Activated naive CD4-positive, alpha-beta T cell treated with anti-CD3 and anti-CD28 coated beads, Interleukin-2, amount 50 U/mL, for 72 hours (primary cell): ENCODE results near the gene MAS1L. TPM values are rescaled to one million over a fixed set of nuclear protein-coding genes. Genes with fewer than 3 reads are reported as not detected.

Source experiments
- ATAC-seq, 2 donors: fragments of 150-1000 bp; cut with Tn5 transposase; 2 replicates each; pipeline ENCODE4 v1.10.0; 2021; ENCODE audit warnings: mild to moderate bottlenecking in 2 of 2, moderate library complexity in 2 of 2
- DNase-seq, 2 donors: peaks; one replicate each; pipeline ENCODE4 v3.0.0; 2021 to 2022; ENCODE audit warnings: low spot score in 2 of 2
- H3K27ac Mint-ChIP-seq, 2 donors: one replicate each; pipeline ENCODE4 v1.8.0; 2022; ENCODE audit warnings: mild to moderate bottlenecking in 2 of 2, mixed read lengths in 2 of 2
- H3K36me3 Mint-ChIP-seq, 2 donors: one replicate each; pipeline ENCODE4 v1.8.0; 2022; ENCODE audit warnings: mixed read lengths in 2 of 2
- H3K9me3 Mint-ChIP-seq, 2 donors: one replicate each; pipeline ENCODE4 v1.8.0; 2022; ENCODE audit warnings: mixed read lengths in 2 of 2
- total RNA-seq, 2 donors: library from RNA; stranded (reverse); gene quantifications; one replicate each; pipeline ENCODE4 v1.2.3, GENCODE V29; 2022

The MAS1L gene, protein sequence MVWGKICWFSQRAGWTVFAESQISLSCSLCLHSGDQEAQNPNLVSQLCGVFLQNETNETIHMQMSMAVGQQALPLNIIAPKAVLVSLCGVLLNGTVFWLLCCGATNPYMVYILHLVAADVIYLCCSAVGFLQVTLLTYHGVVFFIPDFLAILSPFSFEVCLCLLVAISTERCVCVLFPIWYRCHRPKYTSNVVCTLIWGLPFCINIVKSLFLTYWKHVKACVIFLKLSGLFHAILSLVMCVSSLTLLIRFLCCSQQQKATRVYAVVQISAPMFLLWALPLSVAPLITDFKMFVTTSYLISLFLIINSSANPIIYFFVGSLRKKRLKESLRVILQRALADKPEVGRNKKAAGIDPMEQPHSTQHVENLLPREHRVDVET
- not detected for total RNA-seq

DNA sequence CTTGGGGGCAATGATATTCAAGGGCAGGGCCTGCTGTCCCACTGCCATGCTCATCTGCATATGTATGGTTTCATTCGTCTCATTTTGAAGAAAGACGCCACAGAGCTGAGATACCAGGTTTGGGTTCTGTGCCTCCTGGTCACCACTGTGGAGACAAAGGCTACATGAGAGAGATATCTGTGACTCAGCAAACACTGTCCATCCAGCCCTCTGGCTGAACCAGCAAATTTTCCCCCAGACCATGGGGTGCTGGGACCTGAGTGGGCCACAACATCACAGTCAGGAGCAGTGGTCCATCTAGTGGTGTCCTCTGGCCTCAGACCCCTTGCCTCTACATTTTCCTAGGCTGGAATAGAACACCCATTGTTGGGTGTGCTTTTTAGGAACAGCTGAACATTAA is at the start of gene MAS1L:
Gene MAS1L (minus strand): TSS at position 297 of the 400 bp plus-strand sequence. CDS start 54 bp downstream, at position 243.
- Mint-ChIP-seq H3K36me3 (no peaks in the 10 kb centered on the region), H3K9me3 (peaks cover 0 to 3% of the 10 kb centered on the region in 2 donors), H3K27ac (no peak within 1 kb of the TSS)
- DNase-seq (no peak), ATAC-seq (peak in 1 of 2 donors; percentile 19)

DNA sequence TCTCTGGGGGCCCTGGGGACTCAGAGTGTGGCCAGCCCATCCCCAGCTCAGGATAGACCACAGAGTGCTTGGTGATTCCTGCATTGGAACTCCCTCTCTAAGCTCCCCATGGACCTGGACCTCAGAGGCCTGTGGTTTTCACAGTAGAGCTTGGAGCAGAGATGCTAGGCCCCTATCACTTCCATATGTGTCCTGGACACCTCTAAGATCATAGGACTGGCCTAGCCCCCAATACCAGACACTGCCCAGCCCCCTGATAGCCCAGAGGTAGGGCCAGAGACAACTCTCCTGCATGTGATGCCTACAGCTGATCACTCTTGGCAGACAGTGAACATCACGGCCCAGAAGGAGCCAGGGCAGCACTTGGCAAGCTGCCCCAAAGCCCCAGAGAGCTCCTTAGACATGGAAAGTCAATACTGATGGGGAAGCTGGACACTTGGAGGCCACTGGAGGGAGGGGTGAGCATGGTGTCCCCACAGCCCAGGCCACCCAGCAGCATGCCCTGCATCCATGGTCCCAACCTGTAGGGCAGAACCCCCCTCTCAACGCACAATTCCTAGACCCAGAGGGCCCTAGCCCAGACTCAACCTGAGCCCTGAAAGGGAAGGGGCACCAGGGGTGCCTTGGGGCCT is 44.7 kb upstream of the MAS1L start:
- H3K9me3 Mint-ChIP-seq, result no peaks in the 10 kb centered on the region
- no peak overlapping the region for H3K27ac Mint-ChIP-seq
- no peak for ATAC-seq
- no peak for DNase-seq
- no peaks in the 10 kb centered on the region for H3K36me3 Mint-ChIP-seq

DNA sequence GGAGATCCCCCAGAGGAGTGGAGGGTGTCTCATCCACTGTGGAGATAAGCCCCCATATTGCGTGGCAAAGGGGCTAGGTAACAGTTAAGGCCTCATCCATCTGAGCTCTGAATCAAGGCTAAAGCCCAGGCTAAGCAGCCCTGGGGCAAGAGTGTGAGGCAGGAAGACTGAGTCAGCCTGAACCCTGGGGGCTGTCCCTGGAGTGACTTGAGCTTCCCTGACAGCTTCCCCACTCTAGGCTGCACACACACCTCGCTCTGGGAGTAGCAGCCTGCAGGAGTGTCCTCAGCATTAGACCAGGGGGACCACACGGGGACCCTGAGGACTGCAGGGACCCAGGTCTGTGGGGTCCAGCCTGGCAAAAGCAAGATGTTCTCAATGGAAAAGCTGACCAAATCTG is 43.9 kb upstream of the MAS1L start:
- no peaks in the 10 kb centered on the region for H3K36me3 Mint-ChIP-seq
- peak; percentile 92 to 98 for ATAC-seq
- H3K9me3 Mint-ChIP-seq, result no peaks in the 10 kb centered on the region
- no peak overlapping the region for H3K27ac Mint-ChIP-seq
- DNase-seq, result peak in 1 of 2 donors; percentile 25

- DNase-seq, result no peak
- Mint-ChIP-seq H3K36me3 (no peaks in the 10 kb centered on the region), H3K27ac (no peak overlapping the region), H3K9me3 (no peaks in the 10 kb centered on the region)
- ATAC-seq, result no peak
These were observed 43.0 kb upstream of the MAS1L start for GRCh38 chr6:29530671-29531310.

- no peaks in the 10 kb centered on the region for H3K9me3 Mint-ChIP-seq
- no peak for ATAC-seq
These were observed 42.2 kb upstream of the MAS1L start for GRCh38 chr6:29529956-29530355.

GRCh38 chr6:29528988-29529560 is 41.3 kb upstream of the MAS1L start:
- ATAC-seq (no peak), DNase-seq (no peak)
- Mint-ChIP-seq H3K36me3 (no peaks in the 10 kb centered on the region), H3K9me3 (no peaks in the 10 kb centered on the region), H3K27ac (peak overlapping the region in 1 of 2 donors; percentile 89)

More at GRCh38 chr6:29529956-29530355, 42.2 kb upstream of the MAS1L start:
- no peaks in the 10 kb centered on the region for H3K36me3 Mint-ChIP-seq
- no peak overlapping the region for H3K27ac Mint-ChIP-seq
- no peak for DNase-seq

DNA sequence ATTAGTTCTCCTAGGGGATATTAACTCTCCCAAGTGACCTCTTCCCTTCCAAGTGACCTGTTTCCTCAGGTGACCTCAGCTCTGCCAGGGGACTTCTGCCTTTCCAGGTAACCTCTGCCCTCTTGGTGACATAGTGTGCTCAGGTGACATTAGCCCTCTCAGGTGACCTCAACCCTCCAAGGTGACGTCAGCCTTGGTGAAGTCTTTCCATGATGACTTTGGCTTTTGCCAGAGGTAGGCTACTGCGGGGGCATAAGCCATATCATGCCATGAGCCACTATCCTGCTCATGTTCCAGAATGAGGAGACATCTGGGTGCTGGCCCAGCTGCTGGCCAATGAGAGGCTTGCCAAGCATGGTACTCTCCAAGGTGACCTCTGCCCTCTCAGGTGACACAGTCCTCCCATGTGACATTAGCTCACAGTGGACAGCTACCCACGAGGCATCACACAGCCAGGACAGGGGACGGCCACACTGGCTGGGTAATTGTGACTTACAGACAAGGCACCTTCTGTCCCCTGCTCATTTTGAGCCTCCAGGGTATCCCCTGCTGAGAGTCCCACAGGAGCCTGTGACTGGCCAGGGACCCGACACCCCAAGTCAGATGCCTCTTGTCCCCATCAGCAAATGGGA is 40.7 kb upstream of the MAS1L start:
- peak overlapping the region in 1 of 2 donors; percentile 41 for H3K27ac Mint-ChIP-seq
- H3K36me3 Mint-ChIP-seq, result no peaks in the 10 kb centered on the region
- no peak for ATAC-seq
- DNase-seq, result no peak
- H3K9me3 Mint-ChIP-seq, result no peaks in the 10 kb centered on the region

DNA sequence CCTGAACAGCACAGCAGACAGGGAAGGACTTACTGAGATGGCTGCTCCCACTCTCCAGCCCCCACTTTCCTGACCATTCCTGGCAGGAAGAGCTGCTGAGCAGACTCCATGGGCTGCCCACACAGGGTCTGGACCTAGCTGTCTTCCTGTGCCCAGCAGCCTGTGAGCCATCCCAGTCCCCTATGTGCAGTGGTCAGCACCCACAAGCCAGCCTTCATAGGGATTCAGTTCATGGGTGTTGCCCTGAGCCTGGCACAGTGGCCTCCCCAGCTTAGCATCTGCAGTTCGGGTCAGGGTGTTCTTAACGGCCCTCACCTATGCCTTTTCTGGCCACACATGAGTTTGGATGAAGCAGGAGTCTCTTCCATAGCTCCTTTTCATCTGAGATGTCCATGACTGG is 39.8 kb upstream of the MAS1L start:
- Mint-ChIP-seq H3K27ac (no peak overlapping the region), H3K36me3 (no peaks in the 10 kb centered on the region), H3K9me3 (no peaks in the 10 kb centered on the region)
- no peak for DNase-seq
- ATAC-seq, result no peak

DNA sequence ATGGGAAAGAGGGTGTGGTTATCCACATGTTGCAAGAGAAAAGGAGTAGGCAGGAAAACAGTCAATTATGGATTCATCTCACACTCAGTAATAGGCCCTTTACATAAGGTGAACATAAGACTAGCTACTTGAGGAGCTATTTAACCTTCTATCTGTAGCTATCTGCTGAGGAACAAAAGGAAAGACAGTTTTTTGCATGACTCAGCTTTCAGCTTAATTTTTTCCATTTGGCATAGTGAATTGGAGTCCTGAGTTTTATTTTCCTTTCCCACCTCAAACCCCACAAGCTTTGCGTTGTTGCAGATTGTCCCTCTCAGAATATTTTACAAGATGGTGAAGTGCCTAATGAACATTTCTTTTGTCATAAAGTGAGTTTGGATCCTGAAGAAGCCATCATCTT is 39.4 kb upstream of the MAS1L start:
- Mint-ChIP-seq H3K27ac (no peak overlapping the region), H3K9me3 (no peaks in the 10 kb centered on the region), H3K36me3 (no peaks in the 10 kb centered on the region)
- DNase-seq, result no peak
- ATAC-seq, result no peak

DNA sequence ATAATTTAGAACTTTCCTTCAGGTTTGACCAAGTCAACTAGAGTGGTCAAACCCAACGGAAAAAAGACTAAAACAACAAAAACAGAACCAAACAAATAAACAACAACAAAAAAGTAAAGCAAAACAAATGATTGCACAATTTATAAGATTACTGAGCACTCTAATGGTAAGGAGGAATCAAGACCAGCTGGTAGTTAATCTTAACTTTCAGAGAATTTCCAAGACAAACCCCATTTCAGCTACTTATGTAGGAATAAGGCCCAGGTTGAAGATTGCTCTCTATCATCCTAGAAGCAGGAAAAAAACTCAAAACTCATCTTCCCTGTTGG is 37.5 kb upstream of the MAS1L start:
- ATAC-seq (no peak), DNase-seq (no peak)
- no peaks in the 10 kb centered on the region for H3K36me3 Mint-ChIP-seq
- no peak overlapping the region for H3K27ac Mint-ChIP-seq
- peaks cover 0 to 3% of the 10 kb centered on the region in 2 donors for H3K9me3 Mint-ChIP-seq

GRCh38 chr6:29524444-29525310 is 36.9 kb upstream of the MAS1L start:
- Mint-ChIP-seq H3K36me3 (no peaks in the 10 kb centered on the region), H3K9me3 (peaks cover 0 to 3% of the 10 kb centered on the region in 2 donors), H3K27ac (no peak overlapping the region)
- ATAC-seq (no peak), DNase-seq (no peak)

GRCh38 chr6:29524044-29524443 is 36.3 kb upstream of the MAS1L start:
- peaks cover 0 to 3% of the 10 kb centered on the region in 2 donors for H3K9me3 Mint-ChIP-seq
- no peaks in the 10 kb centered on the region for H3K36me3 Mint-ChIP-seq
- ATAC-seq, result no peak
- no peak overlapping the region for H3K27ac Mint-ChIP-seq
- DNase-seq, result no peak

- DNase-seq, result no peak
- no peak for ATAC-seq
- peaks cover 0 to 3% of the 10 kb centered on the region in 2 donors for H3K9me3 Mint-ChIP-seq
- H3K27ac Mint-ChIP-seq, result no peak overlapping the region
- H3K36me3 Mint-ChIP-seq, result no peaks in the 10 kb centered on the region
These were observed 34.5 kb upstream of the MAS1L start for GRCh38 chr6:29522227-29522626.

DNA sequence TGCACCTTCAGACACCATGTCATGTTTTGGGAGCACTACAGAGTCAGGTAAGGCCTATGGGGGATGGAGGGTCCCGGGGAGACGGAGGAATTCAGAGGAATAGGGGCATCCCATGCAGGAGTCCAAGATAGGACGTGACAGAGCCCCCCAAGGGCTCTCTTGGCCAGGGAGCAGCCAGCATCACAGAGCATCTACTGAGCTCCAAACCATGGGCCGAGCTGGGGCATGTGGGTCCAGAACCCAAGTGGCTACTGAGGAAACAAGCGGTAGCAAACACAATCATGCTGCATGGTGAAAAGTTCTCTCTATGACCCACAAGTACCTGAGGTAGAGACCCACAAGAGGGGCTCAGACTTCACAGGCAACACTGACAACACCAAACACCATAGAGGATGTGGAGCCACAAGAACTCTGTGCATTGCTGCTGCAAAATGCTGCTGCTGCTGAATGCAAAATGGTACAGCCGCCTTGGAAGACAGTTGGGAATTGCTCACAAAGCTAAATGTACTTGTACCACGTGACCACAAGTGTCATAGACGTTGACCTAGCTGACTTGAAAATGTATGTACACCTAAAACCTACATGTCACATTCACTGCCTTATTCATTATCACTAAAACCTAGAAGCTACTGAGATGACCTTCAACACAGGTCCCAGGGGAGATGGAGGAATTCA is 33.4 kb upstream of the MAS1L start:
- H3K27ac Mint-ChIP-seq, result no peak overlapping the region
- peaks cover 0 to 3% of the 10 kb centered on the region in 2 donors for H3K9me3 Mint-ChIP-seq
- no peak for DNase-seq
- no peaks in the 10 kb centered on the region for H3K36me3 Mint-ChIP-seq
- ATAC-seq, result no peak

- Mint-ChIP-seq H3K27ac (no peak overlapping the region), H3K9me3 (peaks cover 0 to 3% of the 10 kb centered on the region in 2 donors), H3K36me3 (no peaks in the 10 kb centered on the region)
- no peak for ATAC-seq
- DNase-seq, result no peak
These were observed 32.5 kb upstream of the MAS1L start for GRCh38 chr6:29520232-29520631.
